Activated CD8-positive, alpha-beta memory T cell treated with anti-CD3 and anti-CD28 coated beads for 1 hour (primary cell): Measurements from ENCODE around the gene ZBTB9.

Experiments used
- DNase-seq, 2 donors: peaks; one replicate each; pipeline ENCODE4 v3.0.0-alpha.2; 2020; ENCODE audit warnings: low read depth in 1 of 2; ENCODE audit errors: extremely low read depth in 1 of 2

ZBTB9 gene

GRCh38 chr6:33432546-33432945 is 21.8 kb upstream of the ZBTB9 start:
- no peak for DNase-seq

GRCh38 chr6:33433001-33433543 is 21.3 kb upstream of the ZBTB9 start:
- no peak for DNase-seq

DNA sequence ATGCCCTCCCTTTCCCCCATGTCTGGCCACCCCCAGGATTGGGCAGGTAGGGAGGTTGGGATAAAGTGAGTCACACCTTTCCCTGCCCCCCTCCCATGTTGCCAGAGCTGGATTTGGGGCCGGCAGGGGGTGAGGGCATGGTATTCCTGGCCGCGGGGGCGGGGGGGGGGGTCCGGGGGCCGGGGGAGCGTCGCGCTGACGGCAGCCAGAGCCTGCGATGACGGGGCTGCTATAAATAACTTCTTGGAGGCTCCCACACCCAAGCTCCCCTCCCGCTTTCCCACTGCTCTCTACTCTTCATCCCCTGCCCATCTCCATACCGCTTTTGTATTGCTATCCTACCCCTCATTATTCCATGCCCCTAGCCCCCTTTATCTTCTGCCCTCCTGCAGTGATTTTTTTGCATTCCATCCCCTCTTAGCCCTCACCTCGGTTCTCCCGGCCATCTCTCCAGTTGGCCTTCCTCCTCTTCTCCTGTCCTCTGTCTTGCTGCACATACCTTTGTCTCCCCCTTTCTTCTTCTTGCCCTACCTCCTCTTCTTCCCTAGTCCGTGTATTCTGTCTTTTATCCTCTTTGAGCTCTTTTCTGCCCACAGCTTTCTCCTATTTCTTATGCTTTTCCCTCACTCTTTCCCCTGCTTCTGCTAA is 20.7 kb upstream of the ZBTB9 start:
- no peak for DNase-seq

- no peak for DNase-seq
These were observed 19.4 kb upstream of the ZBTB9 start for GRCh38 chr6:33434961-33435360.

- DNase-seq = no peak
These were observed 16.7 kb upstream of the ZBTB9 start for GRCh38 chr6:33437666-33438065.

DNA sequence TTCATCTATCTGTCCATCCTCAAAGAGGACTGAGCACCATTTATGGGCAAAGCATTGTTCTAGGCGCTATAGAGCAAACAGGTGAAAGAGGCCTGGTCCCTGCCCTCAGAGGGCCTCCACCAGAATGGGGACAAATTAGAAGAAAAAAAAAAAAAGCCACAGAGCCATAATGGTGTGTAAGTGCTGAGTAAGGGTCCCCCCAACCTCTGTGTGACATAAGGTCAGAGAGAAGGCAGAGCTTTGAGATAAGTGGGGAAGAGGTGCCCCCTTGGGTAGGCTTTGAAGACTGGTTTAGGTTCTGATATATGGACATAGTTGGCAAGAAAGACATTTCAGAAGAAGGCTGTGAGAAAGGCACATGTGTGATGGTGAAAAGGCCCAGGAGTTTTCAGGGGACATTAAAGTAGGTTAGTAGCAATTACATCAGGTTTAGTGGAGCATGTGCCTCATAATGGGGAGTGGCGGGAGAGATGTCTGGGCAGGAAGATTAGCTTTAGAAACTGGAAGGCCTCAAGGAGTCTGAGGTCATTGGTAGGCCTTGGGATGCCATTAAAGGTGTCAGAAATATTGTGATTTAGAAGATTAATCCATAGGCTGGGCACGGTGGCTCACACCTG is 15.3 kb upstream of the ZBTB9 start:
- DNase-seq = no peak

- no peak for DNase-seq
These were observed 14.3 kb upstream of the ZBTB9 start for GRCh38 chr6:33439956-33440648.

DNA sequence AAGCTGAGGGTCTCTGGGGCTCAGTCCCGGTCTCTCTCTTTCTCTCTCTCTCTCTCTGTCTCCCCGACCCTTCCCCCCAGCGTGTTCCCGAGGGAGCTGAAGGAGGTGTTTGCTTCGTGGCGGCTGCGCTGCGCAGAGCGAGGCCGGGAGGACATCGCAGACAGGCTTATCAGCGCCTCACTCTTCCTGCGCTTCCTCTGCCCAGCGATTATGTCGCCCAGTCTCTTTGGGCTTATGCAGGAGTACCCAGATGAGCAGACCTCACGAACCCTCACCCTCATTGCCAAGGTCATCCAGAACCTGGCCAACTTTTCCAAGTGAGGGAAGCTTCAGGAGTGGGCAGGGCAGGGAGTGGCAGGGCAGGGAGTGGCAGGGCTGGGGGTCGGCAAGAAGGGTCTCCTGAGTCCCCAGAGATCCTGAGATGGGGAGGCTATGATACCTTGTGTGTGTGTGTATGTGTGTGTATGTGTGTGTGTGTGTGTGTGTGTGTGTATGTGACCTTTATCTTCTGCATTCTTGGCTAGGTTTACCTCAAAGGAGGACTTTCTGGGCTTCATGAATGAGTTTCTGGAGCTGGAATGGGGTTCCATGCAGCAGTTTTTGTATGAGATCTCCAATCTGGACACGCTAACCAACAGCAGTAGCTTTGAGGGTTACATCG is 13.6 kb upstream of the ZBTB9 start:
- no peak for DNase-seq

GRCh38 chr6:33441457-33441856 is 12.9 kb upstream of the ZBTB9 start:
- DNase-seq = no peak

DNA sequence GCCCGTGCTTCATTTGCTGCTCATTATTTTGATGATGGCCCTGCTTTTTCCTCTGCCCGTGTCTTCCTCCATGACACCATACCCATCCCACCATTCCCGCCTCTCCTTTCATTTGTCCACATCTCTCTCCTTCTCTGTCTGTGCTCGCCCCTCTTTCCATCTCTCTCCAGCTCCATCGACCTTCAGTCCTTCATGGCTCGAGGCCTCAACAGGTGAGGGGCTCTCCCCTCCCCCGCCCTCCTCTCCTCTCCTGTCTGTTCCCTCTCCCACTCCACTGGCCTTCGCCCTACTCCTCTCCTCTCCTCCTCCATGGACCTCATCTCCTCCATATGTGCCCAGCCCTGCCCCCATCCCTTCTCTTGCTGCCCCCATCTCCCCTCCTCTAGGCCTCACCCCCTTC is 12.1 kb upstream of the ZBTB9 start:
- DNase-seq = no peak

GRCh38 chr6:33443025-33443424 is 11.4 kb upstream of the ZBTB9 start:
- no peak for DNase-seq

- no peak for DNase-seq
These were observed 10.5 kb upstream of the ZBTB9 start for GRCh38 chr6:33443619-33444504.

DNA sequence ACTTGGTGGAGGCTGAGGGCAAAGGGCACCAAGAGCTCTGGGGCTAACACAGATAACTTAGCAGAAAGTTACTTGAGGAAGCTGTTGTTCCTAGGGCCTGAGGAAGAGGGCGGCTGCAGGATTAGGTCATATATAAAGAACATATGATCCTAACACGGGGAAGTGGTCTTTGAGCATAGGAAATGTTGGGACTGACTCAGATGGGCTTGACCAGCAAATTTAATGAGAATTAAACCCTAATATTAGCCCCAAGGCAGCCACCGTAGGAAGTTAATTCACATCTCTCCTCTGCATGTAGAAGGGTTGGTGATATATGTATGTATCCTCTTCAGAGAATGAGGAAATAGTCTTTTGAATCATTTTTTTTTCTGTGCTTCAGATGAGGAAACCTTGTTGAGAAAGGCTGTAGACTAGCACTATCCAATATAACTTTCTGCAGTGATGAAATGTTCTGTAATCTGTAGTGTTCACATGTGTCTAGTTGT is 9.2 kb upstream of the ZBTB9 start:
- no peak for DNase-seq

DNA sequence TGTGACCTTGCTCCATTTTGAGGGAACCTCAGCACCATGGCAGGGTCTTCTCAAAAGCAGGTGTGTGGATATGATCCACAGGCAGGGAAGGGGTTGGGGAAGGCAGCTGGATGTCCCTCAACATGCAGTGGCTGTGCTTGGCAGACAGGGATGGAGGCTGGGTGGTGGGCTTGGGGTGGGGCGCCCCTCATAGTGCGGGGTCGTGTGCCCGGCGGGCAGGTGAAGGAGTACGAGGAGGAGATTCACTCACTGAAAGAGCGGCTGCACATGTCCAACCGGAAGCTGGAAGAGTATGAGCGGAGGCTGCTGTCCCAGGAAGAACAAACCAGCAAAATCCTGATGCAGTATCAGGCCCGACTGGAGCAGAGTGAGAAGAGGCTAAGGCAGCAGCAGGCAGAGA is 8.0 kb upstream of the ZBTB9 start:
- DNase-seq = no peak

- DNase-seq = no peak
These were observed 3.9 kb upstream of the ZBTB9 start for GRCh38 chr6:33450434-33450833.

- no peak for DNase-seq
These were observed 2.8 kb upstream of the ZBTB9 start for GRCh38 chr6:33451606-33452005.

DNA sequence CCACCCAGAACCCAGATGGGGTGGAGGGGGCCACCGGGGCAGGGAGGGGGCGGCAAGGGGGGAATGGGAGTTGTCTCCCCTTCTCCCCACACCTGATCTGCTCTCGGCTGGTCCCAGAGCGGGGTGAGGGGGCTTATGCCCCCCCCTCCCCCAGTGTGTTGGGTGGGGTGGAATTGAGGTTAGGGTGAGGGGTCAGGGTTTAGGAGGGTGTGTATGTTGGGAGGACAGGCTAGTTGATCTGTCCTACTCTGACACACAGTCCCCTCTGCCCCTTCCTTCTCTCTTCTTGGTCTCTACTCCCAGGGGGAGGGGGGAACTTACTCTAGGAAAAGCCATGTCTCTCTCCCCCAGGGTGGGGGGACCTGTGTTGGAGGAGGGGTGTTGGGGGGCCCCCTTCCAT is 1.9 kb upstream of the ZBTB9 start:
- DNase-seq = no peak

DNA sequence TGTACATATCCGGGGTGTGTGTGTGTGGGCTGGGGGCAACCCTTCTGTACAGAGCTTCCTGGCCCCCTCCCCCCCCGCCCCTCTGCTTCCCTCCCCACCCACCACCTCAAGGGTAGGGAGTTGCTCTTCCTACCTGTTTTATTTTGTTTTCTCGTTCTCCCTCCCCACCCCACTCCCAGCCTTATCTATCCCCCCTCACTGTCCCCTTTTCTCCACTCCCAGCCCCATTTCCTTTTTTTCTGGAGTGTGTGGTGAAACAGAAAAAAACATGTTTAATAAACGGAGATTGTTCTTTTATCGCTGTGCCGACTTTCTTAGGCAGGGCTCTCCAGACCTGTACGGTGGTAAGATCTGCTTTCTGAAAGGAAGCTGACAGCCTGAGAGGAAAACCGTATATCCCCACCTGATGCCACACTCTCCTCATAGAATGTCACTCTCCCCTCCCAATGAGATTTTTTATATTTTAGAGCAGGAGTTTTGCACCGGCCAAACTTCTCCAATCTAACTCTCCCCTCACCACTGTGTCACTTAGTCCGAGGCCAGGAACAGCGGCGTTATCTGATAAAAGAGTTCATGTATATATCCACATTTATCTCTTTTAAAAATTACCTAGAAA is 875 bp upstream of the ZBTB9 start:
- no peak for DNase-seq

- DNase-seq = no peak
These were observed 675 bp downstream of the ZBTB9 start for GRCh38 chr6:33455051-33455450.

- DNase-seq = no peak
These were observed 1.8 kb downstream of the ZBTB9 start for GRCh38 chr6:33456156-33456555.
